Activated CD4-positive, alpha-beta T cell treated with anti-CD3 and anti-CD28 coated beads for 48 hours (primary cell): ENCODE data around the gene MAP2.

Experiments used
- DNase-seq: peaks from one replicate; pipeline ENCODE4 v3.0.0-alpha.2; 2020

Gene MAP2

GRCh38 chr2:209741953-209742352, 318.1 kb downstream of the MAP2 start:
- no peak for DNase-seq

GRCh38 chr2:209753020-209753419, 329.2 kb downstream of the MAP2 start:
- DNase-seq: no peak

- no peak for DNase-seq
Observed at GRCh38 chr2:209757163-209757562, 333.3 kb downstream of the MAP2 start.

- no peak for DNase-seq
Observed at GRCh38 chr2:209761566-209761965, 337.7 kb downstream of the MAP2 start.

DNA sequence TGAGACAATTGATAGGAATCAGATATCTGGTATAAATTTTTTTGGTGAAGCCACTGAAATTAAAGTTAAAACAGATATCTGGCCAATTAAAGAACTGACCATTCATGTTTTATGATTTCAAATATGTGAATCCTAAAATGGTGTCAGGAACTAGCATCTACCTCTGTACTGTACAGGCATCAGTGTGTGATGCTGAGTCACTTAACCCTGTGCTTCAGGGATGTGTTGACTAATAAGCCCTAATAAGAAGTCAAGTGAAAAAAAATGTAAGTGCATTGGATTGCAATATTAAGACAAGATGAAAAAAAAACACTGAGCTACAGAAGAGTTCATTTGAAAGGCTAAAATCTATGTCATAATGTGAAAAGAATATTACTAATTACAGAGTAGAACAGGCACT, 338.7 kb downstream of the MAP2 start:
- DNase-seq: no peak

- no peak for DNase-seq
Observed at GRCh38 chr2:209763106-209763505, 339.3 kb downstream of the MAP2 start.

DNA sequence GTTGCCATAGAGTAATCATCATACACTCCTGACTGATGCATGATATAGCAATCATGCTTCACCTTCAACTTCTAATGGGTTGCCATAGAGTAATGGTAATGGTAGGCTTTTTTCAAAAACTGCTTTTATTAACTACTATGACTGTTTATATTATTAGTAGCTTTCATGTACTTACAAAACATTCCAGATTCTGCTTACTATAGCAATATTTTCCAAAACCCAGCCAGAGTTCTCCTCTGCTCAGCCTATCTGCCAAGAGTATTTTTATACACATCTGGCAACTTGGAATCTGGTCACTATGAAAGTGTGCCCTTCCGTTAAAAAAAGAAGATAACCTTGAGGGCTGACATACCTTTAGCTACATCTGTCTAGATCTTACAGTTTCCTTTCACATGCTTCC, 342.8 kb downstream of the MAP2 start:
- DNase-seq: no peak

DNA sequence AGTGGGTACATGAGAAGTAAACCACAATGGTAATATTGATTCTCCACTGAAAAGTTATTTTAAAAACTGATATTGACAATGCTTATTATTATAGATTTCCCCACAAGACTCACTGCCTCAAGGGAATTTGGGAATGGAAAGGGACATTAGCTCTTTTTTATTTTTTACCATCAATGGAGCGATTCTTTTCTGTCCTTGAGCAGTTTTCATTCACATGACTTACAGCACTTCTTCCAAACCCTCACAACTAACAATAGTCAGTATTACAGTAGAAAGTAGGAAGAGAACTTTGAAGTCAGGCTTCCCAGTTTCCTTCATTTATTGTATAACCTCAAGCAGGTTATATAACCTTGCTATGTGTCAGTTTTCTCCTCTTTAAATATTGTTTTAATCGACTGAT, 343.5 kb downstream of the MAP2 start:
- DNase-seq: no peak

DNA sequence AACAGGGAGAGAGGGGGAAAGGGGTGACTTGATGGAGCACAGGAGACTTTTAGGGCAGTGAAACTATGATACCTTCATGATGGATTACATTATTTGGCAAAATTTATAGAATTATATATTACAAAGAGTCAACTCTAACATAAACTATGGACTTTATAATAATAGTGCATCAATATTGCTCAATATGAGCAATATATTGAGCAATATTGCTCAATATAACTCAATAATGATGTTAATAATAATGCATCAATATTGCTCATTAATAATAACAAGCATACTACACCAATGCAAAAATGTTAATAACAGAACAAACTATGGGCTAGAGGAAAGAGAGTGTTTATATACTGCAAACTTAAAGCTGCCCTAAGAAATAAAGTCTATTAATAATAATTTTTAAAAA, 344.7 kb downstream of the MAP2 start:
- no peak for DNase-seq

- peak; percentile 35 for DNase-seq
Observed at GRCh38 chr2:209771474-209772289, 347.8 kb downstream of the MAP2 start, which contains the start of gene UNC80. TSS of gene UNC80 (plus strand) at chr2:209771832. CDS start at chr2:209772073, 241 bp downstream.

- no peak for DNase-seq
Observed at GRCh38 chr2:209772290-209772685, 348.4 kb downstream of the MAP2 start.

- DNase-seq: no peak
Observed at GRCh38 chr2:209773377-209773776, 349.5 kb downstream of the MAP2 start.
